Spleen (tissue), 7 donors: Measurements from ENCODE around the gene SLC38A8.

Experiments used
- POLR2AphosphoS5 ChIP-seq, 3 donors: sonication (generic); formaldehyde crosslinking; IDR thresholded peaks; one replicate each; pipeline ENCODE4 v1.5.1; 2017; ENCODE audit warnings: antibody characterized with exemption in 3 of 3
- TF ChIP-seq, protein P1 (sequence below), 11 experiments: fragments of 200-600 bp in 7 of 11; fragments of 450-650 bp in 4 of 11; sonication (generic) in 4 of 11; IDR thresholded peaks in 8 of 11; conservative IDR thresholded peaks in 3 of 11; 1 replicate in 7 of 11; 2 replicates in 4 of 11; pipeline versions ENCODE4 v1.4.0 to v1.8.0; 2016 to 2021; ENCODE audit warnings: antibody characterized with exemption in 11 of 11, inconsistent platforms in 4 of 11, mild to moderate bottlenecking in 1 of 11
- donor health status: DM: no; HTN: no; CAD: no; lungs with moderate emphysema.
- donor health status: DM: no; HTN: no; CAD: no.
- donor health status: DM: no; HTN: no; CAD: no.

DNA sequence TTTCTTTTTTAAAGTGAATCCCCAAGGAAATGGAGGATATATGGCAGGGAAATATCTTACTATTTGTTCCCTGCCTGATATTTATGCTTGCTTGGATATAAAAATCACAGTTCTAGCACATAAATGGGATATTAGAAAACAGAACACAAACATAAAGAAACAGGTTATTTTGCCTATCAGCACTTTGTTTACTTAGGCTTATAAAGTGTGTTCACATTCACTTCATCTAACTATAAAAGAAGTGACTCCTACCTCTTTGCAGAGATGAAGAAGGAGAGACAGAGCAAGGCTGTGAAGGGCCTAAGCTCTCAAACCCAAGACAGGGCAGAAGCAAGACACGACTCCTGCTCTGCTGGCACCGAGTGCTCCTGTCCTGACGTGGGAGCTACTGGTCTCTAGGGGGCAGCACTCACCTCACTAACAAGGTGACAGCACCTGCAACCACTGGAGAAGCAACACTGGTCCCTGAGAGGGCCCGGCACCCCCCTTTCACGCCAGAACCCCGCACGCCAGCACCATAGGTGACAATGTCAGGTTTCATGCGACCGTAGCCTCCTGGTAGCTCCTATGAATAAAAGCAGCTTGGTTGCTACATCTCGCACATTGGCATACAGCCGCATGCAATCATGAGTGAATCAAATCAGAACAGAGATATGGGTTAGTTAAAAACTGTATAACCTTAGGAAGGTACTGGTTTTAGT lies 42.1 kb upstream of the SLC38A8 start:
- TF ChIP-seq, protein P1, sequence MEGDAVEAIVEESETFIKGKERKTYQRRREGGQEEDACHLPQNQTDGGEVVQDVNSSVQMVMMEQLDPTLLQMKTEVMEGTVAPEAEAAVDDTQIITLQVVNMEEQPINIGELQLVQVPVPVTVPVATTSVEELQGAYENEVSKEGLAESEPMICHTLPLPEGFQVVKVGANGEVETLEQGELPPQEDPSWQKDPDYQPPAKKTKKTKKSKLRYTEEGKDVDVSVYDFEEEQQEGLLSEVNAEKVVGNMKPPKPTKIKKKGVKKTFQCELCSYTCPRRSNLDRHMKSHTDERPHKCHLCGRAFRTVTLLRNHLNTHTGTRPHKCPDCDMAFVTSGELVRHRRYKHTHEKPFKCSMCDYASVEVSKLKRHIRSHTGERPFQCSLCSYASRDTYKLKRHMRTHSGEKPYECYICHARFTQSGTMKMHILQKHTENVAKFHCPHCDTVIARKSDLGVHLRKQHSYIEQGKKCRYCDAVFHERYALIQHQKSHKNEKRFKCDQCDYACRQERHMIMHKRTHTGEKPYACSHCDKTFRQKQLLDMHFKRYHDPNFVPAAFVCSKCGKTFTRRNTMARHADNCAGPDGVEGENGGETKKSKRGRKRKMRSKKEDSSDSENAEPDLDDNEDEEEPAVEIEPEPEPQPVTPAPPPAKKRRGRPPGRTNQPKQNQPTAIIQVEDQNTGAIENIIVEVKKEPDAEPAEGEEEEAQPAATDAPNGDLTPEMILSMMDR (IDR thresholded peaks at IDR 0.05 in 8 of 11, conservative IDR thresholded peaks at IDR 0.05 in 3 of 11), result peak; percentile 21 to 82 (median 65)
- peak in 2 of 3 donors; percentile 20 to 30 for TF ChIP-seq POLR2AphosphoS5 (IDR thresholded peaks at IDR 0.05)
